HepG2 (cell line): ENCODE measurements around the gene SKP1. TPM values are rescaled to one million over a fixed set of nuclear protein-coding genes. Genes with fewer than 3 reads are reported as not detected.

Experiments
- ATAC-seq: fragments of 200-7000 bp; cut with Tn5 transposase; 3 replicates; pipeline ENCODE4 v1.9.1; 2020; ENCODE audit warnings: mild to moderate bottlenecking, moderate library complexity
- BruUV-seq: library from RNA; stranded (reverse); fragments of 400-500 nt; replicated peaks from 2 replicates; lab custom pipeline; 2021; lab: Mats Ljungman, UMichigan
- CTCF ChIA-PET: fragments of 300-600 bp; formaldehyde crosslinking; extraction: SDS; loops from one replicate; lab custom pipeline; 2021; ENCODE audit warnings: low total read pairs, inconsistent platforms, low intra/inter-chr PET ratio; lab: Yijun Ruan, JAX
- POLR2A ChIA-PET: fragments of 350-600 bp; sonication (Branson Sonifier 250); formaldehyde crosslinking; loops from one replicate; lab custom pipeline; 2020; ENCODE audit warnings: antibody characterized with exemption, inconsistent platforms; lab: Yijun Ruan, JAX
- DNase-seq: peaks from one replicate; pipeline ENCODE4 v3.0.0-alpha.2; 2015; ENCODE audit warnings: low spot score
- FAIRE-seq: peaks from 3 replicates; lab custom pipeline; 2011; peaks lifted over from hg19 to GRCh38; lab: Jason Lieb, UNC
- H2AFZ ChIP-seq: one replicate; pipeline ENCODE4 v1.6.1; 2011; ENCODE audit warnings: low read length, inconsistent platforms
- H3K27ac ChIP-seq: fragments of 300-600 bp; 3 replicates; pipeline ENCODE4 v1.8.0; 2011; ENCODE audit warnings: mixed run types, mild to moderate bottlenecking, mixed read lengths, low read length, inconsistent platforms; ENCODE audit not compliant: insufficient read depth; ENCODE audit errors: extremely low read length
- H3K27me3 ChIP-seq, 2 experiments: fragments of 200-600 bp in 1 of 2; 2 replicates in 1 of 2; 3 replicates in 1 of 2; pipeline versions ENCODE4 v1.6.0 to v1.8.0; 2011; ENCODE audit warnings: low read length in 2 of 2, mild to moderate bottlenecking in 2 of 2, moderate library complexity in 2 of 2, inconsistent platforms in 1 of 2; ENCODE audit not compliant: insufficient read depth in 2 of 2, control insufficient read depth in 1 of 2
- H3K36me3 ChIP-seq, 2 experiments: fragments of 200-600 bp in 1 of 2; replicated peaks in 1 of 2; 2 replicates in 1 of 2; 3 replicates in 1 of 2; pipeline versions ENCODE4 v1.5.1 to v1.8.0; 2011; ENCODE audit warnings: low read length in 2 of 2, inconsistent platforms in 1 of 2; ENCODE audit not compliant: insufficient read depth in 2 of 2, control insufficient read depth in 1 of 2
- H3K4me1 ChIP-seq: 2 replicates; pipeline ENCODE4 v1.5.1; 2012; ENCODE audit warnings: low read length, inconsistent platforms; ENCODE audit not compliant: insufficient read depth
- H3K4me2 ChIP-seq: 2 replicates; pipeline ENCODE4 v1.6.0; 2011; ENCODE audit warnings: low read depth, low read length, inconsistent platforms
- H3K4me3 ChIP-seq, 3 experiments: fragments of 200-600 bp in 1 of 3; sonication (generic), shearing (Covaris generic) in 1 of 3; replicated peaks in 1 of 3; 2 replicates each; pipeline ENCODE4 v1.5.1; 2011 to 2016; ENCODE audit warnings: low read length in 3 of 3, inconsistent platforms in 2 of 3, low read depth in 2 of 3, mild to moderate bottlenecking in 2 of 3, control low read depth in 1 of 3, mixed read lengths in 1 of 3; ENCODE audit not compliant: insufficient read depth in 1 of 3
- H3K79me2 ChIP-seq: one replicate; pipeline ENCODE4 v1.6.1; 2011; ENCODE audit warnings: low read length, inconsistent platforms; ENCODE audit not compliant: insufficient read depth
- H3K9ac ChIP-seq: 2 replicates; pipeline ENCODE4 v1.6.0; 2011; ENCODE audit warnings: mild to moderate bottlenecking, low read depth, low read length, inconsistent platforms; ENCODE audit not compliant: insufficient read depth
- H3K9me3 ChIP-seq: 2 replicates; pipeline ENCODE4 v1.5.1; 2012; ENCODE audit warnings: mild to moderate bottlenecking, low read length
- H4K20me1 ChIP-seq: 2 replicates; pipeline ENCODE4 v1.6.0; 2011; ENCODE audit warnings: inconsistent platforms, mild to moderate bottlenecking, low read length, moderate library complexity; ENCODE audit not compliant: insufficient read depth
- AGO2 ChIP-seq: fragments of 200-400 bp; formaldehyde crosslinking; optimal IDR thresholded peaks from 2 replicates; pipeline ENCODE3; 2017; ENCODE audit warnings: mild to moderate bottlenecking, low read depth, low read length, moderate library complexity
- FOXJ3 ChIP-seq: sonication (generic); formaldehyde crosslinking; IDR thresholded peaks from 2 replicates; pipeline ENCODE4 v1.4.0; 2020; ENCODE audit warnings: missing genetic modification reagents, mild to moderate bottlenecking, borderline replicate concordance
- HOXD1 ChIP-seq: sonication (generic); formaldehyde crosslinking; IDR thresholded peaks from 2 replicates; pipeline ENCODE4 v1.5.0; 2020; ENCODE audit warnings: missing genetic modification reagents
- KDM5B ChIP-seq: sonication (generic); formaldehyde crosslinking; IDR thresholded peaks from 2 replicates; pipeline ENCODE4 v1.4.0; 2020; ENCODE audit warnings: missing genetic modification reagents, mild to moderate bottlenecking, borderline replicate concordance
- POLR2A ChIP-seq, 2 experiments: IDR thresholded peaks; 2 replicates each; pipeline ENCODE4 v1.6.1; 2011; ENCODE audit warnings: low read depth in 2 of 2, low read length in 2 of 2, mild to moderate bottlenecking in 1 of 2, moderate library complexity in 1 of 2; ENCODE audit not compliant: insufficient read depth in 1 of 2
- RBM22 ChIP-seq: fragments of 200-400 bp; formaldehyde crosslinking; optimal IDR thresholded peaks from 2 replicates; pipeline ENCODE3; 2017; ENCODE audit warnings: mild to moderate bottlenecking, low read length, moderate library complexity
- TCF12 ChIP-seq, 2 experiments: fragments of 450-650 bp in 1 of 2; sonication (generic) in 1 of 2; formaldehyde crosslinking in 1 of 2; IDR thresholded peaks; 2 replicates each; pipeline versions ENCODE4 v1.6.1 to v1.8.0; 2017 to 2022; ENCODE audit warnings: antibody characterized with exemption in 1 of 2, mild to moderate bottlenecking in 1 of 2, missing genetic modification reagents in 1 of 2, moderate library complexity in 1 of 2
- ZBTB20 ChIP-seq: sonication (generic); formaldehyde crosslinking; IDR thresholded peaks from 2 replicates; pipeline ENCODE4 v1.8.1; 2023; ENCODE audit warnings: missing genetic modification reagents, low read depth, mild to moderate bottlenecking, borderline replicate concordance
- ZNF557 ChIP-seq: sonication (generic); formaldehyde crosslinking; IDR thresholded peaks from 2 replicates; pipeline ENCODE4 v1.4.0; 2020; ENCODE audit warnings: missing genetic modification reagents
- ZNF598 ChIP-seq: sonication (generic); formaldehyde crosslinking; IDR thresholded peaks from 2 replicates; pipeline ENCODE4 v1.5.1; 2020; ENCODE audit warnings: mild to moderate bottlenecking, missing genetic modification reagents, borderline replicate concordance
- WGBS: methylation state at CpG from one replicate; pipeline ENCODE4 v1.1.6; 2017; ENCODE audit warnings: low lambda C conversion rate; 5-methylcytosine and 5-hydroxymethylcytosine counted together
- in situ Hi-C: cut with HindIII; loops from 2 replicates; pipeline ENCODE4 v1.10.0; 2017; ENCODE audit warnings: low pct_unique_long_range_greater_than_20kb; ENCODE audit not compliant: extremely low pct_ligation_motif_present
- intact Hi-C: fragments of 100-400 bp; cut with micrococcal nuclease; formaldehyde crosslinking; loops from one replicate; pipeline ENCODE4 v1.10.0; 2022; ENCODE audit not compliant: unreplicated experiment
- polyA plus RNA-seq, 8 experiments: library from polyadenylated mRNA; depleted of rRNA in 3 of 8; stranded (reverse) in 7 of 8; unstranded in 1 of 8; fragments of >200 nt; fragmentation: Illumina TruSeq in 4 of 8; extraction: Trizol in 4 of 8; gene quantifications; 2 replicates each; pipeline versions ENCODE4 v1.2.1 to v1.2.3, GENCODE V29; 2011 to 2016; ENCODE audit warnings: low read depth in 4 of 8, missing spikeins in 1 of 8, mixed read lengths in 1 of 8; ENCODE audit not compliant: insufficient read depth in 1 of 8
- total RNA-seq, 5 experiments: library from RNA; depleted of rRNA; stranded (reverse); fragments of >200 nt; fragmentation: Illumina TruSeq; extraction: Trizol; gene quantifications; 2 replicates each; pipeline ENCODE4 v1.2.3, GENCODE V29; 2016; ENCODE audit warnings: low read depth in 1 of 5
- TF ChIP-seq, protein P1 (sequence below): sonication (generic); formaldehyde crosslinking; IDR thresholded peaks from 2 replicates; pipeline ENCODE4 v1.9.0; 2021; ENCODE audit warnings: missing genetic modification reagents, mild to moderate bottlenecking, borderline replicate concordance

Gene SKP1
- total and polyA plus RNA-seq, 2 of the 13 experiments (the other 11 are each of a cell fraction or from before 2014, with no cell fraction given), result 134 to 340 TPM

DNA sequence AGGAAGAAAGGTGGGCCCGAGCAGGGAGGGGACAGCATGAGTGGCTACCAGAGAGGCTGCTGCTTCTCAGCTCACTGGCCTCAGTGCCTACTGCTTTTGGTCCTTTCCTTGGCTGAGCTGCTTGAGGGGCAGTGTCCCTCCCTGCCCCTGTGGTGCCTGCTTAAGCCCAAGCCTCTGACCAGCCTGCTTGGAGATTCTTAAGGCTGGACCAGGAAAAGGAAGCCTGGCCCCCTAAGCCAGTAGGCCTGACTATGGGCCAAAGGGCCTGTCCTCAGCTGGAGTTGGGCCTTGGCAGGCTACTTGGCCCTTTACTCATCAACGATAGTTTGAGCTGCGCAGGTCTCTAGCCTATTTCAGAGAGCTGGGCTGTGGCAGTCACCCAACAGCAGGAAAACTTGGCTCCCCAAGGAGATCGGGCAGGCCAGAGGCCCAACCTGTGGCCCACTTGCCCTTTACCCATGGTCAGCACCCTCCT, 37.3 kb downstream of the SKP1 start (continued):
- TF ChIP-seq, protein P1, sequence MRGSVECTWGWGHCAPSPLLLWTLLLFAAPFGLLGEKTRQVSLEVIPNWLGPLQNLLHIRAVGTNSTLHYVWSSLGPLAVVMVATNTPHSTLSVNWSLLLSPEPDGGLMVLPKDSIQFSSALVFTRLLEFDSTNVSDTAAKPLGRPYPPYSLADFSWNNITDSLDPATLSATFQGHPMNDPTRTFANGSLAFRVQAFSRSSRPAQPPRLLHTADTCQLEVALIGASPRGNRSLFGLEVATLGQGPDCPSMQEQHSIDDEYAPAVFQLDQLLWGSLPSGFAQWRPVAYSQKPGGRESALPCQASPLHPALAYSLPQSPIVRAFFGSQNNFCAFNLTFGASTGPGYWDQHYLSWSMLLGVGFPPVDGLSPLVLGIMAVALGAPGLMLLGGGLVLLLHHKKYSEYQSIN (CRISPR knock-in tag), result no peak
- TF ChIP-seq TCF12 (IDR thresholded peaks at IDR 0.05) (no peak), TCF12 (CRISPR knock-in tag; IDR thresholded peaks at IDR 0.05) (no peak), ZNF598 (CRISPR knock-in tag) (no peak), FOXJ3 (no peak)

DNA sequence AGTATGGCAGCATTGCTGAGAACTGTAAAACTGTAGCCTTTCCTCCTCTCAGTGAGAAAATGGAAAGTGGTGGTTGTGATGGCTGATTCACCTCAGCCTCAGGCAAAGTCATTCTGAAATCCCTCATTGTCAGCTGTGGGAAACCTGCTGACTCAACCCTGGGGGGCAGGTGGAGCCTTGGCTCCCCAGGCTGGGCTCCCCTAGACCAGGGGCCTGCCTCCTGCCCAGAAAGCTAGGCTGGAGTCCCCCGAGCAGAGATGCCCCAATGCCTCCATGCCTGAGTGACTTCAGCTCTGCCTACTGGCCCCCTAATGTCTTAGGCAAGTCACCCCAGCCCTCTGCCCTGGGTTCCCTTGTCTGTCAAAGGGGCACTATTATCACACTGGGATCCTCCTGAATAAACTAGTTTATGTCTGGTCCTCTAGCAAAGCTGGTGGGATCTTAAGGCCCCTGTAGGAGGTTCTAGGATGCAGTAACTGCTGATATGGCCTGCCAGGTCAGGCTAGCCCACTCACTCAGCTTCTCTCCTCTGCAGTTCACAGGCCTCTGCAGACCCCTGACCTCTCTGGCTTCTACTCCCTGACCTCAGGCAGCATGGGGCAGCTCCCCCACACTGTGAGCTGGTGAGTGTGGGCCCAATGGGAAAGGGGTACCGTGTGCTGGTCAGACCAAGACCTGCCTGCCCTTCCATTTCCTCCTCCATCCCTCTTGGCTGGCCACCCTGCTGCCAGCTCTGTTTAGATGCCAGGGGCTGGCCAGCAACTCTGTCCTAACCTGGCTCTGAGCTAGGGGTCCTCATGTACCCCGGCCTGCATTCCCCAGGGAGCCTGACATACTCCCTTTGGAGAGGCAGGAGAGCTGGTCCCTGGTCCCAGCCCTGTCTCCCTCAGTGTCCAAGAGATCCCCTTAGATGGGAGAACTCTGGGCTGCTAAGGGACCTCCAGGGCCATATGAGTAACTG, 38.1 kb downstream of the SKP1 start:
- ATAC-seq, result no peak
- 86% methylated on average over 1 of the region's 3 CpGs for WGBS
- no peak overlapping the region for H3K27ac ChIP-seq

More for the DNA sequence above, 38.1 kb downstream of the SKP1 start:
- H3K4me1 ChIP-seq, result peaks cover 24% of the 10 kb centered on the region
- 0 out of 4 replicates have a peak, but pooled peaks of 1 of the 2 experiments have one; percentile 22 for TF ChIP-seq POLR2A (IDR thresholded peaks at IDR 0.05; ENCODE audit: insufficient read depth in 1 of 2, low read depth in 2 of 2, low read length in 2 of 2)
- TF ChIP-seq KDM5B (CRISPR knock-in tag), result no peak
- no peak for TF ChIP-seq ZBTB20 (CRISPR knock-in tag)
- no peak for TF ChIP-seq ZNF557 (CRISPR knock-in tag)
- TF ChIP-seq HOXD1 (CRISPR knock-in tag), result no peak
- TF ChIP-seq AGO2, result peak; percentile 61
- TF ChIP-seq RBM22, result peak; percentile 33
- no peaks in the 10 kb centered on the region for H3K27me3 ChIP-seq
- no peak overlapping the region for H3K9ac ChIP-seq
- in situ Hi-C loops (loop anchor here (5.0 kb wide), 1 partner anchor 96 kb away; no protein-coding TSS in a partner anchor), intact Hi-C loops (no loop called here)
- no peaks in the 10 kb centered on the region for H3K79me2 ChIP-seq
- no TSS peak for BruUV-seq
- no peak overlapping the region for H2AFZ ChIP-seq
- ChIA-PET CTCF (interaction anchor here (1.1 to 5.0 kb wide), 3 partner anchors 36 to 112 kb away, joined by 4 to 71 read pairs (median 14); no protein-coding TSS in a partner anchor), POLR2A (interaction anchor here (1.0 to 1.9 kb wide), 4 partner anchors 14 to 99 kb away, joined by 3 to 14 read pairs (median 4); no protein-coding TSS in a partner anchor)
- FAIRE-seq (no peak), DNase-seq (no peak)
- H3K4me3 ChIP-seq, result no peak overlapping the region
- peaks cover 15 to 73% of the 10 kb centered on the region in 2 experiments; a peak in 4 of 5 replicates for H3K36me3 ChIP-seq
- H4K20me1 ChIP-seq, result peaks cover 18% of the 10 kb centered on the region
- H3K9me3 ChIP-seq, result no peaks in the 10 kb centered on the region
- no peak overlapping the region for H3K4me2 ChIP-seq
